ENCODE data around the gene ZCCHC14.

- TF ChIP-seq CTCF (IDR thresholded peaks at IDR 0.05; ENCODE audit: poor library complexity) (no peak), EZH2 (IDR thresholded peaks at IDR 0.05; ENCODE audit: borderline replicate concordance) (no peak), EZH2phosphoT487 (IDR thresholded peaks at IDR 0.05; ENCODE audit: low read depth, severe bottlenecking, unreplicated experiment) (no peak)
Measured at GRCh38 chr16:87468550-87468949, 24.3 kb downstream of the ZCCHC14 start.

Data from hepatocyte (in vitro differentiated cells).